ENCODE results near the gene SMC2.

GRCh38 chr9:104173067-104173466, 79.0 kb downstream of the SMC2 start:
- TF ChIP-seq CTCF (IDR thresholded peaks at IDR 0.05) (no peak), EP300 (IDR thresholded peaks at IDR 0.05) (no peak)

All from gastroesophageal sphincter (tissue), 3 donors.